CD4-positive, alpha-beta T cell (primary cell): ENCODE results near the gene SMIM41. TPM values are rescaled to one million over a fixed set of nuclear protein-coding genes. Genes with fewer than 3 reads are reported as not detected.
"Not testable (repeated sequence)": the region's sequence is repeated elsewhere in the genome, so short reads cannot be mapped to it uniquely, and the experiment has no call there.

Experiments
- ATAC-seq: fragments of 200-7000 bp; cut with Tn5 transposase; one replicate; pipeline ENCODE4 v1.10.0; 2022; ENCODE audit warnings: mild to moderate bottlenecking; ENCODE audit not compliant: poor library complexity
- CTCF ChIA-PET: fragments of 350-600 bp; sonication (Branson Sonifier 250); formaldehyde crosslinking; loops from one replicate; lab custom pipeline; 2021; ENCODE audit warnings: antibody characterized with exemption, inconsistent platforms; lab: Charles Lee
- POLR2A ChIA-PET: fragments of 350-600 bp; sonication (Branson Sonifier 250); formaldehyde crosslinking; loops from one replicate; lab custom pipeline; 2021; ENCODE audit warnings: antibody characterized with exemption, inconsistent platforms; lab: Charles Lee
- DNase-seq, 14 experiments: peaks; one replicate each; pipeline ENCODE4 v3.0.0-alpha.2; 2013 to 2020; ENCODE audit warnings: mixed read lengths in 2 of 14
- H3K27ac ChIP-seq, 2 donors: one replicate each; pipeline versions ENCODE4 v1.5.1 to v1.7.0; 2013; ENCODE audit warnings: low read length in 2 of 2, low read depth in 1 of 2, mild to moderate bottlenecking in 1 of 2
- H3K27me3 ChIP-seq, 2 experiments: 1 replicate in 1 of 2; 2 replicates in 1 of 2; pipeline versions ENCODE4 v1.6.1 to v1.7.0; 2013; ENCODE audit warnings: low read length in 2 of 2, control low read depth in 1 of 2, mild to moderate bottlenecking in 1 of 2, moderate library complexity in 1 of 2; ENCODE audit not compliant: insufficient read depth in 2 of 2, control insufficient read depth in 1 of 2
- H3K36me3 ChIP-seq: one replicate; pipeline ENCODE4 v1.6.1; 2013; ENCODE audit warnings: low read length, control low read depth; ENCODE audit not compliant: insufficient read depth
- H3K4me1 ChIP-seq: one replicate; pipeline ENCODE4 v1.6.1; 2013; ENCODE audit warnings: low read length, control low read depth; ENCODE audit not compliant: insufficient read depth
- H3K4me3 ChIP-seq: one replicate; pipeline ENCODE4 v1.5.1; 2013; ENCODE audit warnings: mild to moderate bottlenecking, low read length, moderate library complexity
- H3K9me3 ChIP-seq, 2 experiments: 1 replicate in 1 of 2; 2 replicates in 1 of 2; pipeline versions ENCODE4 v1.6.1 to v1.7.0; 2013; ENCODE audit warnings: low read length in 2 of 2, mild to moderate bottlenecking in 2 of 2, control low read depth in 1 of 2, moderate library complexity in 1 of 2; ENCODE audit not compliant: control insufficient read depth in 1 of 2, insufficient read depth in 1 of 2
- H3K27ac Mint-ChIP-seq: one replicate; pipeline ENCODE4 v1.8.0; 2020; ENCODE audit warnings: mixed read lengths
- H3K27me3 Mint-ChIP-seq: one replicate; pipeline ENCODE4 v1.8.0; 2021; ENCODE audit warnings: mixed read lengths
- H3K36me3 Mint-ChIP-seq: one replicate; pipeline ENCODE4 v1.8.0; 2021; ENCODE audit warnings: low read depth, mixed read lengths
- H3K4me1 Mint-ChIP-seq: one replicate; pipeline ENCODE4 v1.8.0; 2021; ENCODE audit warnings: low read depth, mixed read lengths
- H3K4me3 Mint-ChIP-seq: one replicate; pipeline ENCODE4 v1.8.0; 2020; ENCODE audit warnings: mild to moderate bottlenecking, mixed read lengths
- H3K9me3 Mint-ChIP-seq: one replicate; pipeline ENCODE4 v1.8.0; 2020; ENCODE audit warnings: mixed read lengths
- CTCF ChIP-seq: fragments of 200-600 bp; IDR thresholded peaks from one replicate; pipeline ENCODE4 v1.8.0; 2022; ENCODE audit warnings: antibody characterized with exemption, mild to moderate bottlenecking
- intact Hi-C, 2 experiments: fragments of 100-400 bp; cut with DNase I in 1 of 2; cut with micrococcal nuclease in 1 of 2; formaldehyde crosslinking; loops; one replicate each; pipeline versions ENCODE4 v1.15.1 to v1.9.0; 2023 to 2025; cut with DNase I, micrococcal nuclease
- total RNA-seq, 174 experiments: library from RNA in 2 of 174; stranded (reverse) in 2 of 174; gene quantifications; one replicate each; pipeline ENCODE4 v1.2.3 and lab custom pipeline; 2021 to 2026

Gene SMIM41
- total RNA-seq, 2 experiments from 2014 or later, result not detected

GRCh38 chr12:52093346-52093745, 13.8 kb downstream of the SMIM41 start:
- H3K36me3 ChIP-seq, result no peaks in the 10 kb centered on the region
- H3K27ac ChIP-seq, result no peak overlapping the region
- H3K9me3 ChIP-seq, result no peaks in the 10 kb centered on the region
- no peaks in the 10 kb centered on the region for H3K4me1 Mint-ChIP-seq
- TF ChIP-seq CTCF, result no peak
- H3K27me3 Mint-ChIP-seq, result peaks cover 74% of the 10 kb centered on the region
- H3K4me3 Mint-ChIP-seq, result no peak overlapping the region
- H3K36me3 Mint-ChIP-seq, result no peaks in the 10 kb centered on the region
- ChIA-PET CTCF (no interaction called here), POLR2A (no interaction called here)
- no peak for DNase-seq
- H3K9me3 Mint-ChIP-seq, result no peaks in the 10 kb centered on the region
- H3K27ac Mint-ChIP-seq, result no peak overlapping the region
- no peaks in the 10 kb centered on the region for H3K4me1 ChIP-seq
- no peak overlapping the region for H3K4me3 ChIP-seq
- no peak for ATAC-seq
- H3K27me3 ChIP-seq, result peaks cover 0 to 28% of the 10 kb centered on the region in 2 experiments
- intact Hi-C loops, result no loop called here

GRCh38 chr12:52096332-52097044, 17.0 kb downstream of the SMIM41 start:
- ATAC-seq (no peak), DNase-seq (no peak)
- Histone ChIP-seq H3K4me3 (no peak overlapping the region), H3K9me3 (no peaks in the 10 kb centered on the region), H3K36me3 (no peaks in the 10 kb centered on the region), H3K27ac (no peak overlapping the region), H3K27me3 (peaks cover 5 to 17% of the 10 kb centered on the region in 2 experiments), H3K4me1 (no peaks in the 10 kb centered on the region)
- H3K27me3 Mint-ChIP-seq, result peaks cover 73% of the 10 kb centered on the region
- H3K27ac Mint-ChIP-seq, result no peak overlapping the region
- ChIA-PET CTCF (no interaction called here), POLR2A (no interaction called here)
- intact Hi-C loops, result no loop called here
- no peaks in the 10 kb centered on the region for H3K9me3 Mint-ChIP-seq
- no peak overlapping the region for H3K4me3 Mint-ChIP-seq
- no peaks in the 10 kb centered on the region for H3K36me3 Mint-ChIP-seq
- no peak for TF ChIP-seq CTCF
- H3K4me1 Mint-ChIP-seq, result no peaks in the 10 kb centered on the region

GRCh38 chr12:52097045-52097666, 17.7 kb downstream of the SMIM41 start:
- DNase-seq (no peak), ATAC-seq (no peak)
- Mint-ChIP-seq H3K4me1 (no peaks in the 10 kb centered on the region), H3K9me3 (no peaks in the 10 kb centered on the region), H3K27me3 (peaks cover 73% of the 10 kb centered on the region), H3K4me3 (no peak overlapping the region), H3K36me3 (no peaks in the 10 kb centered on the region), H3K27ac (no peak overlapping the region)
- H3K9me3 ChIP-seq, result no peaks in the 10 kb centered on the region
- ChIA-PET CTCF (no interaction called here), POLR2A (no interaction called here)
- H3K36me3 ChIP-seq, result no peaks in the 10 kb centered on the region
- peaks cover 5 to 11% of the 10 kb centered on the region in 2 experiments for H3K27me3 ChIP-seq
- no peak overlapping the region for H3K4me3 ChIP-seq
- H3K27ac ChIP-seq, result no peak overlapping the region
- intact Hi-C loops, result no loop called here
- TF ChIP-seq CTCF, result no peak
- no peaks in the 10 kb centered on the region for H3K4me1 ChIP-seq

DNA sequence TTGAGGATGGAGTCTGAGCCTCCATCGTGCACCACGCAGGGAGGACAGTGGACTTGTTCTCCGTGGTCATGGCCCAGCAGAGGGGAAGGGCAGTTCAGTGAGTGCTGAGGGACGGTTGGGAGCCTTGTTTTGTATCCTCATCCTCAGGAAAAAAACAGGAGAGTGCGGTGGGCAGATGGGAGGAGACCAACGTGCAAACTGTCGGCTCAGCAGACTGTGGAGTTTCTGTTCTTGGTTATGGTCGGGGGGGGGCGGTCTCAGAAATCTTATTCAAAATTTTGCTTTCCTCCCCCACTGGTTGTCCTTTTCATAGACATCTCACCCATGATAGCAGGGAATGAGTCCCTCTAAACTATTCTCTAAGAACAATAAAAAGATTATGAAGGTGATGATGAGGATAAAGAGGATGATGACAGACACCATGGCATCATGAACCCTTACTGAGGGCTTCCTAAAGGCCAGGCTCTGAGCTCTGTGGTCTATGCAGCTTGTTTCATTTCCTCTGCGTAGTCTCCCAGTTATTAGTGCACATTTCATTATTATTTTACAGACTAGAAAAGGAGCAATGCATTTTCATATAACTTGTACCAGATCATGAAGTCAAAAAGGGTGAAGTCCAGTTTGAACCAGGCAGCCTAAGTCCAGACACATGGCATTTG, 25.1 kb downstream of the SMIM41 start:
- CTCF ChIA-PET, H3K4me1 ChIP-seq, intact Hi-C loops, H3K27ac ChIP-seq, DNase-seq, H3K9me3 Mint-ChIP-seq, POLR2A ChIA-PET, ATAC-seq, H3K9me3 ChIP-seq, H3K27me3 ChIP-seq, H3K27ac Mint-ChIP-seq, H3K36me3 Mint-ChIP-seq, H3K4me1 Mint-ChIP-seq, H3K4me3 ChIP-seq, H3K4me3 Mint-ChIP-seq, H3K36me3 ChIP-seq: not testable (repeated sequence)
- H3K27me3 Mint-ChIP-seq, result peaks cover 69% of the 10 kb centered on the region
